Activated CD4-positive, alpha-beta T cell treated with anti-CD3 and anti-CD28 coated beads, Interleukin-2, amount 10 ng/mL, durations not matched to agents 7 days and 5 days (primary cell): Measurements from ENCODE around the gene HIF1A. TPM values are rescaled to one million over a fixed set of nuclear protein-coding genes. Genes with fewer than 3 reads are reported as not detected.

Experiments used
- CTCF ChIA-PET: fragments of 350-600 bp; sonication (Branson Sonifier 250); formaldehyde crosslinking; loops from one replicate; lab custom pipeline; 2021; ENCODE audit warnings: antibody characterized with exemption; lab: Charles Lee
- POLR2A ChIA-PET: fragments of 350-600 bp; sonication (Branson Sonifier 250); formaldehyde crosslinking; loops from one replicate; lab custom pipeline; 2021; ENCODE audit warnings: antibody characterized with exemption; lab: Charles Lee
- DNase-seq: peaks from one replicate; pipeline ENCODE4 v3.0.0-alpha.2; 2020
- H3K27ac Mint-ChIP-seq: one replicate; pipeline ENCODE4 v1.8.0; 2021; ENCODE audit warnings: mild to moderate bottlenecking, moderate library complexity, mixed read lengths
- H3K27me3 Mint-ChIP-seq: one replicate; pipeline ENCODE4 v1.8.0; 2021; ENCODE audit warnings: mixed read lengths
- H3K36me3 Mint-ChIP-seq: one replicate; pipeline ENCODE4 v1.8.0; 2021; ENCODE audit warnings: low read depth, mixed read lengths
- H3K4me1 Mint-ChIP-seq: one replicate; pipeline ENCODE4 v1.8.0; 2021; ENCODE audit warnings: mixed read lengths
- H3K4me3 Mint-ChIP-seq: one replicate; pipeline ENCODE4 v1.8.0; 2021; ENCODE audit warnings: mild to moderate bottlenecking, moderate library complexity, mixed read lengths
- H3K9me3 Mint-ChIP-seq: one replicate; pipeline ENCODE4 v1.8.0; 2021; ENCODE audit warnings: mixed read lengths
- total RNA-seq, 2 experiments: library from RNA; stranded (reverse); gene quantifications; one replicate each; pipeline ENCODE4 v1.2.3, GENCODE V29; 2021

Gene HIF1A
- total RNA-seq, 2 experiments from 2014 or later: 97.0 to 116 TPM

DNA sequence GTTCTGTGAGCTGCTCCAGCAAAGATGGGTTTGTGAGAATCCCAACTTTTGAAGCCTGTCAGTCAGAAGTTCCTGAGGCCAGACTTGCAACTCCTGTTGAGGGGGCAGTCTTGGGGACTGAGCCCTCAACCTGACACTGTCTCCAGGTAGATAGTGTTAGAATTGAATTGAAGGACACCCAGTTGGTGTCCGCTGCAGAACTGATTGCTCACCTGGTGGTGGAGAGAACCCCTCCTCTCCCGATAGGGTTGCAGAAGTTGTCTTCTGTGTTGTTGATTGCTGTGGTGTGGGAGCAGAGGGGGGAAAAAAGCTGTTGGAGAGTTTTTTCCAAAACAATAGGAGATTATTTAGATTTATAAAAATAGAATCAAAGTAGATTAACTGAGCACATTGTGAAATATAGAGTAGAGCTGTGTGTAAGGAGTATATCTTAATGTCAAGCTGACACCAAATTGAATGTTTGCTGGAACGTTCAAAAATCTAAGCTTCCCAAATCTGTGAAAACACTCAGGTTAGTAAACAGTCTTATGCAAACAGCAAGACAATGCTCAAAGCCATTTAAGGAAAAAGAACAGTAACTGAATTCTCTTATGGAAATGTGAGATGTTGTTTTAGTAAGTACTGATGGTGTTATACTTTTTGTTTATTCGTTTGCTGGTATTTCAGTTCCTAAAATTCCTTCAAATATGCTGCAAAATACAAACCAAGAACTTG is 18.6 kb downstream of the HIF1A start:
- no peak overlapping the region for H3K4me3 Mint-ChIP-seq
- CTCF ChIA-PET: interaction anchor here (0.9 kb wide), 1 partner anchor 10 kb away, joined by 3 read pairs; no protein-coding TSS in a partner anchor

DNA sequence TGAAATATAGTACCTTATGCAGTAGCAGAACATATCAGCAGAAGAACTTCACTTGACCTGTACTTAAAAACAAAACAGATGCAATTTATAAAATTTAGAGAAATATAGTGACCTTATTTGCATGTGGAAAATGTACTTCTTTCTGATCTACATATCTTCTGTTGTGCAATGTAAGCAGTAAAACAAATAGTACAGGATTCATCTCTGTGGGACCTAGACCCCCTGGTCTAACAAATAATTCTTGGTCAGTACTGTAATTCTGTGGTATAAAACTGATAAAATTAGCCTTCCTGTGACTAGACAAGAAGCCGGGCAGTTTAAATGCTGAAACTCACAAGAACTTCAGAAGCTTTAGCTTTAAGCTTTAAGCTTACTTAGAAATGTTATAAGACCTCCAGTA is 21.6 kb downstream of the HIF1A start:
- Mint-ChIP-seq H3K9me3 (no peaks in the 10 kb centered on the region), H3K27ac (no peak overlapping the region), H3K4me3 (no peak overlapping the region), H3K36me3 (peaks cover 5% of the 10 kb centered on the region), H3K27me3 (no peaks in the 10 kb centered on the region), H3K4me1 (peaks cover 83% of the 10 kb centered on the region)
- POLR2A ChIA-PET: no interaction called here
- CTCF ChIA-PET: interaction anchor here (1.1 to 1.3 kb wide), 2 partner anchors 9 to 241 kb away, joined by 3 read pairs; no protein-coding TSS in a partner anchor
- DNase-seq: no peak

More for the DNA sequence above, 18.6 kb downstream of the HIF1A start:
- POLR2A ChIA-PET: no interaction called here
- no peak for DNase-seq
- Mint-ChIP-seq H3K27me3 (no peaks in the 10 kb centered on the region), H3K4me1 (peaks cover 90% of the 10 kb centered on the region), H3K27ac (no peak overlapping the region), H3K36me3 (peaks cover 5% of the 10 kb centered on the region), H3K9me3 (no peaks in the 10 kb centered on the region)

DNA sequence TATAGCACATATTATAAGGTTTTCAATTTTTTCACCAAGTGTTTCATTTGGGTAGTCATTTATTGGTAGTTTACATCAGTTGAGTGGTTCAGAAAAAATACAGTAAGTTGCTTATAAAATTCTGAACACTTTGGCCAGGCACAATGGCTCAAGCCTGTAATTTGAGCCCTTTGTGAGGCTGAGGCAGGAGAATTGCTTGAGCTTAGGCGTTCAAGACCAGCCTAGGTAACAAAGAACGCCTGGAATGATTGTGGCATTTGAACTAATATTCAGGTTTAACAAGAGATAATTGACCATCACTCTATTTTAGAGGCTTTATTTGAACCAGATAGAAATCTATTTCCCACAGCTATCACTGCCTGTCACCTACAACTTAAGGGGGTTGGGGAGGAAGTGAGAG is 22.7 kb downstream of the HIF1A start:
- Mint-ChIP-seq H3K36me3 (peaks cover 10% of the 10 kb centered on the region), H3K4me1 (peaks cover 74% of the 10 kb centered on the region), H3K27ac (peak overlapping the region; percentile 31), H3K9me3 (no peaks in the 10 kb centered on the region), H3K4me3 (no peak overlapping the region), H3K27me3 (no peaks in the 10 kb centered on the region)
- DNase-seq: no peak
- CTCF ChIA-PET: interaction anchor here (0.6 kb wide), 1 partner anchor 166 kb away, joined by 4 read pairs; no protein-coding TSS in a partner anchor
- POLR2A ChIA-PET: interaction anchor here (0.6 kb wide), 1 partner anchor 28 kb away, joined by 6 read pairs; no protein-coding TSS in a partner anchor

DNA sequence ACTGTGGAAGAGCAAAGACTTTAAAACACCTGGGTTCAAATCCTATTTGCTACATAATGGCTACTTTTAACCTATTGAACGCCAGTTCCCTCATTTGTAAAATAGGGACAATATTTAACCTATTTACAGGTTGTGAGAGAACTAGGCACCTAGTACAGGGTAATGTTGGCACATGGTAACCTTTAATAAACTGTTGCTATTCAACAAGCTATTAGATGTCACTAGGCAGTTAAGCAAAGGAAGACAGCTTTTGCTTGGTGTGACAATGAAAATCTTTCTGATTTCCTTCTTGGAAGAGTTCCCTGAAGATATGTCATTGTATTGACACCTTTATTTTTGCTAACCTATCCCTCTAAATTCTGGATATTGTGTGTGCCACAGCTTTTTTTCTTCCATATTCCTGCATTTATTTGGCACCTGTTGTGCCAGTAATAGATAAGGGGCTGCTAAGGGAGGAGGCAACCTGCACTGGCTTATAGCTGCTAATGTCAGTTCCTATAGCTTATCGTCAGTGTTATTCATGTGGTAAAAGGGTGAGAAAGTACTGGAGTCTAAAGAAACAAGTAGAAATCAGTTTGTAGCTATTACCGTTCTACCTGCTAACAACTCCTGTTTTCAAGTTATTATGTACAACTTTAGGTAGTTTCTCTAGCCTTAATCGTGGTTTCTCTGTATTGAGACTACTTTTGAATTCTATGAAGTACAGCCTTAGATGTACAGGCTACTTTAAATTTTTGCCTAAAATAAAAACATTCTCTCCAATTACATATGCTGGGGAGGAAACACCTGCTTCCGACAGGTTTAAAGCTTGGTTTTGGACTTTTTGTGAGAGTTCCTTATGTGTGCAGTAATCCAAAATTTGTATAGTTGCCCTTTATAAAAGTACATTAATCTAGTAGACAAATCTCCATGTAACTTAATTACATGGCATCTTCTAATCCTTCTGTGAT is 24.3 kb downstream of the HIF1A start:
- peaks cover 22% of the 10 kb centered on the region for H3K36me3 Mint-ChIP-seq
- no peaks in the 10 kb centered on the region for H3K9me3 Mint-ChIP-seq
- H3K27me3 Mint-ChIP-seq: no peaks in the 10 kb centered on the region
- peak overlapping the region; percentile 37 for H3K4me3 Mint-ChIP-seq
- H3K27ac Mint-ChIP-seq: peak overlapping the region; percentile 70
- CTCF ChIA-PET: interaction anchor here (0.7 to 1.6 kb wide), 8 partner anchors 11 to 259 kb away, joined by 3 to 6 read pairs (median 3); no protein-coding TSS in a partner anchor
- H3K4me1 Mint-ChIP-seq: peaks cover 73% of the 10 kb centered on the region
- DNase-seq: no peak
- POLR2A ChIA-PET: interaction anchor here (0.5 to 0.9 kb wide), 4 partner anchors 21 to 248 kb away, joined by 3 to 5 read pairs (median 4); no protein-coding TSS in a partner anchor

DNA sequence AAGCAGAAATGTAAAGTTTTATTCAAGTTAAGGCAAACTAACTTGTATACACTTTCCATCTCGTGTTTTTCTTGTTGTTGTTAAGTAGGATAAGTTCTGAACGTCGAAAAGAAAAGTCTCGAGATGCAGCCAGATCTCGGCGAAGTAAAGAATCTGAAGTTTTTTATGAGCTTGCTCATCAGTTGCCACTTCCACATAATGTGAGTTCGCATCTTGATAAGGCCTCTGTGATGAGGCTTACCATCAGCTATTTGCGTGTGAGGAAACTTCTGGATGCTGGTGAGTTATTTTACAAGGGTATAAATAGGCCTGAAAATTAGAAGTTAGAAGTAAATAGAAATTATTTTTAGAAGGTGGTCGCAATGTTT is 25.0 kb downstream of the HIF1A start:
- CTCF ChIA-PET: interaction anchor here (1.0 to 1.6 kb wide), 7 partner anchors 11 to 259 kb away, joined by 3 to 6 read pairs (median 3); no protein-coding TSS in a partner anchor
- no peaks in the 10 kb centered on the region for H3K9me3 Mint-ChIP-seq
- peak overlapping the region; percentile 37 for H3K4me3 Mint-ChIP-seq
- DNase-seq: peak; percentile 16
- POLR2A ChIA-PET: interaction anchor here (0.9 kb wide), 1 partner anchor 22 kb away, joined by 5 read pairs; no protein-coding TSS in a partner anchor
- H3K4me1 Mint-ChIP-seq: peaks cover 71% of the 10 kb centered on the region
- peaks cover 27% of the 10 kb centered on the region for H3K36me3 Mint-ChIP-seq
- H3K27ac Mint-ChIP-seq: peak overlapping the region; percentile 70
- H3K27me3 Mint-ChIP-seq: no peaks in the 10 kb centered on the region

DNA sequence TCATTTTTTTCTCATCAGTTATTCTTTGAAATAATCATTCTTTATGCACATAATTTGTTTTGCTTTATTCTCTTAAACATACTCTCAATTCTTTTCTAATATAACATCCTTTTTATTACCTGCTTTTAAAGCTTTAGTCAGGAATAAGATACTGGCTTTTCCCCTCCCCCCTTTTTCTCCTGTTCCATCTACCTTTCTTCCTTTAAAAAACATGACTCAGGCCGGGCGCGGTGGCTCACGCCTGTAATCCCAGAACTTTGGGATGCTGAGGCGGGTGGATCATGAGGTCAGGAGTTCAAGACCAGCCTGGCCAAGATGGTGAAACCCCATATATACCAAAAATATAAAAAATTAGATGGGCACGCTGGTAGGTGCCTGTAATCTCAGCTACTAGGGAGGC is 25.4 kb downstream of the HIF1A start:
- H3K27ac Mint-ChIP-seq: peak overlapping the region; percentile 70
- H3K27me3 Mint-ChIP-seq: no peaks in the 10 kb centered on the region
- no peak for DNase-seq
- POLR2A ChIA-PET: interaction anchor here (0.9 kb wide), 1 partner anchor 22 kb away, joined by 5 read pairs; no protein-coding TSS in a partner anchor
- H3K4me1 Mint-ChIP-seq: peaks cover 70% of the 10 kb centered on the region
- CTCF ChIA-PET: interaction anchor here (1.5 to 1.6 kb wide), 3 partner anchors 12 to 152 kb away, joined by 3 to 4 read pairs (median 3); no protein-coding TSS in a partner anchor
- peaks cover 30% of the 10 kb centered on the region for H3K36me3 Mint-ChIP-seq
- H3K9me3 Mint-ChIP-seq: no peaks in the 10 kb centered on the region
- no peak overlapping the region for H3K4me3 Mint-ChIP-seq

DNA sequence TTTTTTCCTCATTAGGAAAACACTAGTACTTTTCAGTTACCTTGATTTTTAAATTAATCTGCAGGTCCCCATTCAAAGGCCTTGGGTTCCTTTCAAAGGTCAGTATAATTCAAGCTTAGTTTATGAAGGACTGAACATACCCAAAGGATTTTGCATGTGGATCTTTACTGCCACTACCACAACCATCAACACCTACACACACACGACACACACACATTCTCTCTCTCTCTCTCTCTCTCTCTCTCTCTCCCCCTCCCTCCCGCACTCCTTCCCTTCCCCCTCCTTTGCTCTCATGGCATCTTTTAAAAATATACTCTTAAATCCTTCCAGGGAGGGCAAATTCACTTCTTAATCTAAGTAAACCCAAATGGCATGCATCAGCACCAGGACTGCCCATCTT is 28.8 kb downstream of the HIF1A start:
- ChIA-PET CTCF (interaction anchor here (0.6 to 1.4 kb wide), 3 partner anchors 10 to 224 kb away, joined by 3 to 5 read pairs (median 3); no protein-coding TSS in a partner anchor), POLR2A (no interaction called here)
- H3K4me1 Mint-ChIP-seq: peaks cover 62% of the 10 kb centered on the region
- H3K36me3 Mint-ChIP-seq: peaks cover 57% of the 10 kb centered on the region
- no peak overlapping the region for H3K27ac Mint-ChIP-seq
- H3K27me3 Mint-ChIP-seq: no peaks in the 10 kb centered on the region
- H3K4me3 Mint-ChIP-seq: no peak overlapping the region
- no peak for DNase-seq
- no peaks in the 10 kb centered on the region for H3K9me3 Mint-ChIP-seq

DNA sequence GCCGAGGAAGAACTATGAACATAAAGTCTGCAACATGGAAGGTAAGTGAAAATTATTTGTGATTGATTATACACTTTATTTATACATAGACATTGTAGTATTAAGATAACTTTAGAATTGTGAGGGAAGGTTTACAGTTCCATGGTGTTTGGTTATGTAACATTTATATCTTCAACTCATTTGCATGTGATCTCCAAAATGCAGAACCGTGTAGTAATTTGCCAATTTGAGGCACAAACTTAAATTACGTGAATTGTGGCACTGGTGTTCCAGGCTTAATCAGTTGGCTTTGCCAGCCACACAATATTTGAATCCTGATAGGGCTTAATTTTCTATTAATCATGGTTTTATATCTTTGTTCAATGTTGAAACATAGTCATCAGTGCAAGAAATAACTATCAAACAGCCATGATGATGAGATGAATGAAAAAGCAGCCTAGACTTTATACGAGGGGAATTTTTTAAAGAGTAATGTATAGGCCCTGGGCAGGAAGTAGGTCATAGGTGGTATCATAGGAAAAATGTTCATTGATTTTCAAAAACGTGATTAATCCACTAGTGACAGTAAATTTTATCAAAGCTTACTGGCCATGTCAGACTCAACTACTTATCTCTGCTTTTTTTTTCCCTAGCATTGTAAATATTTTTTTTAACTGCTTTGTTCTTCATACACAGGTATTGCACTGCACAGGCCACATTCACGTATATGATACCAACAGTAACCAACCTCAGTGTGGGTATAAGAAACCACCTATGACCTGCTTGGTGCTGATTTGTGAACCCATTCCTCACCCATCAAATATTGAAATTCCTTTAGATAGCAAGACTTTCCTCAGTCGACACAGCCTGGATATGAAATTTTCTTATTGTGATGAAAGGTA is 31.7 kb downstream of the HIF1A start:
- peaks cover 59% of the 10 kb centered on the region for H3K4me1 Mint-ChIP-seq
- peak overlapping the region; percentile 25 for H3K27ac Mint-ChIP-seq
- CTCF ChIA-PET: no interaction called here
- no peak for DNase-seq
- H3K9me3 Mint-ChIP-seq: no peaks in the 10 kb centered on the region
- H3K4me3 Mint-ChIP-seq: no peak overlapping the region
- peaks cover 71% of the 10 kb centered on the region for H3K36me3 Mint-ChIP-seq
- POLR2A ChIA-PET: interaction anchor here (0.6 kb wide), 1 partner anchor 64 kb away, joined by 7 read pairs; no protein-coding TSS in a partner anchor
- no peaks in the 10 kb centered on the region for H3K27me3 Mint-ChIP-seq

DNA sequence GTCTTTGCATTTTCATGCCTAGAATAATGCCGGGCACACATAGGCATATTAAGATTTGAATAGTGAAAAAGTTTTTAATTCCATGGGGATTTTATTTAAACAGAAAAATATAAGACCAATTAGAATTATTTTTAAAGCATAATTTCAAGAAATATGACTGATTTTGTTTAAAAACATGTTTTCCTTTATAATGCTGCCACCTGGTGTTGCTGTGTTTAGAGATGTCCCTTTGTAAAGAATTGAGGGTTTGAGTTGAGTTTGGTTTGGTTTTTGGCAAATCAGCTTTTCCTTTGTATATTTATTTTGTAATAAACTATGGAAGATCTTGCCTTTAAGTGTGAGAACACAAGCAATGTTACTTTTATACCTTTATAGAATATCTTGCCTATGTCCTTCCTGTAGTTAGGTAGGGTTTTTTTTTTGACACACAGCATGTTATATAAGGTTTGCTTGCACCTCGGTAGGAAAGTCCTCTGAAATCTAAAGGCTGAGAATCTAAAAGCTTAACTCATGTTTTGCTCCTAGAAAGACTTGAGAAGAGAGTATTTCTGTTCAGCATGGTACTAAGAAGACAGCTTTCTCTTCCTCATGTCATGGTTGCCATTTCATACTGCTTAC is 35.6 kb downstream of the HIF1A start:
- H3K27me3 Mint-ChIP-seq: no peaks in the 10 kb centered on the region
- H3K4me1 Mint-ChIP-seq: peaks cover 42% of the 10 kb centered on the region

DNA sequence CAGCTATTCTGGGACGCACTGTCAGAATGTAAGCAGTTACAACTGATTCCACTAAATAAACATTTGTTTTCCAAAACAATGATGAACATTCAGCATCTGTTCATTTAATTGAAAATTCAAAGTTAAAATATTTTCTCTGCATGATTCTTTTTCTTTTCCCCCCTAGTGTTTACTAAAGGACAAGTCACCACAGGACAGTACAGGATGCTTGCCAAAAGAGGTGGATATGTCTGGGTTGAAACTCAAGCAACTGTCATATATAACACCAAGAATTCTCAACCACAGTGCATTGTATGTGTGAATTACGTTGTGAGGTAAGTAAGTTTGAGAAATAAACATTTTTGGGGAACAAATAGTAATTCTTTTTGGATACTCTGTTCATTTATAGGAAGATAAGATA is 38.7 kb downstream of the HIF1A start:
- Mint-ChIP-seq H3K4me1 (peaks cover 22% of the 10 kb centered on the region), H3K27me3 (no peaks in the 10 kb centered on the region), H3K27ac (no peak overlapping the region), H3K36me3 (peaks cover 56% of the 10 kb centered on the region), H3K4me3 (no peak overlapping the region), H3K9me3 (no peaks in the 10 kb centered on the region)
- POLR2A ChIA-PET: interaction anchor here (0.6 kb wide), 1 partner anchor 250 kb away, joined by 8 read pairs; no protein-coding TSS in a partner anchor
- CTCF ChIA-PET: interaction anchor here (0.7 to 1.7 kb wide), 5 partner anchors 8 to 262 kb away, joined by 3 to 5 read pairs (median 4); no protein-coding TSS in a partner anchor
- no peak for DNase-seq

More for the DNA sequence above, 35.6 kb downstream of the HIF1A start:
- no peak overlapping the region for H3K4me3 Mint-ChIP-seq
- no peaks in the 10 kb centered on the region for H3K9me3 Mint-ChIP-seq
- CTCF ChIA-PET: interaction anchor here (0.6 to 1.2 kb wide), 6 partner anchors 11 to 514 kb away, joined by 3 to 4 read pairs (median 3); no protein-coding TSS in a partner anchor
- H3K36me3 Mint-ChIP-seq: peaks cover 66% of the 10 kb centered on the region
- peak; percentile 31 for DNase-seq
- POLR2A ChIA-PET: interaction anchor here (1.1 kb wide), 1 partner anchor 52 kb away, joined by 5 read pairs; no protein-coding TSS in a partner anchor
- peak overlapping the region; percentile 2 for H3K27ac Mint-ChIP-seq

DNA sequence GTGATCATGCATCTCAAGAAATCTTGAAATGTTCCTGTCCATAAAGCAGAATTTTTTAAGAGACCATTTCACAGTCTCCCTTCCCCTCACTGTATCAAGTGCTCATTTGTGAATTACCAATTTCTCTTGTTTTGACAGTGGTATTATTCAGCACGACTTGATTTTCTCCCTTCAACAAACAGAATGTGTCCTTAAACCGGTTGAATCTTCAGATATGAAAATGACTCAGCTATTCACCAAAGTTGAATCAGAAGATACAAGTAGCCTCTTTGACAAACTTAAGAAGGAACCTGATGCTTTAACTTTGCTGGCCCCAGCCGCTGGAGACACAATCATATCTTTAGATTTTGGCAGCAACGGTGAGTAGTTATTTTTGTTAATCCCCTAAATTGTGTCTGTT is 41.4 kb downstream of the HIF1A start:
- CTCF ChIA-PET: interaction anchor here (0.6 kb wide), 1 partner anchor 9 kb away, joined by 3 read pairs; no protein-coding TSS in a partner anchor
- peaks cover 8% of the 10 kb centered on the region for H3K4me1 Mint-ChIP-seq
- H3K36me3 Mint-ChIP-seq: peaks cover 58% of the 10 kb centered on the region
- H3K9me3 Mint-ChIP-seq: no peaks in the 10 kb centered on the region
- H3K27ac Mint-ChIP-seq: no peak overlapping the region
- no peaks in the 10 kb centered on the region for H3K27me3 Mint-ChIP-seq
- H3K4me3 Mint-ChIP-seq: no peak overlapping the region
- no peak for DNase-seq
- POLR2A ChIA-PET: no interaction called here
